Motor neuron (in vitro differentiated cells): ENCODE results near the gene STARD6. TPM values are rescaled to one million over a fixed set of nuclear protein-coding genes. Genes with fewer than 3 reads are reported as not detected.
"Not testable (repeated sequence)": the region's sequence is repeated elsewhere in the genome, so short reads cannot be mapped to it uniquely, and the experiment has no call there.

Experiments
- ATAC-seq, 8 experiments: fragments of 200-7000 bp; cut with Tn5 transposase; replicated peaks in 6 of 8; 2 replicates each; pipeline ENCODE4 v1.8.0; 2021; ENCODE audit warnings: mild to moderate bottlenecking in 8 of 8, moderate library complexity in 8 of 8
- H3K27ac ChIP-seq, 2 donors: fragments of 250-450 bp; sonication (Bioruptor Pico); 2 replicates each; pipeline ENCODE4 v1.9.0; 2021; ENCODE audit warnings: antibody characterized with exemption in 2 of 2, mild to moderate bottlenecking in 2 of 2, moderate library complexity in 1 of 2
- H3K4me1 ChIP-seq, 2 donors: fragments of 250-450 bp; sonication (Bioruptor Pico); replicated peaks in 1 of 2; 2 replicates each; pipeline ENCODE4 v1.6.1; 2021; ENCODE audit warnings: antibody characterized with exemption in 2 of 2, mild to moderate bottlenecking in 2 of 2, moderate library complexity in 1 of 2
- H3K4me3 ChIP-seq, 5 donors: fragments of 250-450 bp; sonication (Bioruptor Pico); 2 replicates each; pipeline ENCODE4 v1.9.0; 2021; ENCODE audit warnings: antibody characterized with exemption in 5 of 5, mild to moderate bottlenecking in 5 of 5, moderate library complexity in 4 of 5
- WGBS, 10 experiments: fragments of 450-650 bp; shearing (Covaris generic); methylation state at CpG; one replicate each; pipeline ENCODE4 v1.0.0; 2022; 5-methylcytosine and 5-hydroxymethylcytosine counted together
- in situ Hi-C, 9 experiments: fragments of 400-800 bp; cut with MboI; loops; one replicate each; pipeline ENCODE4 v1.15.0; 2021; ENCODE audit warnings: low sequenced_read_pairs in 9 of 9, low pct_unique_long_range_greater_than_20kb in 2 of 9; ENCODE audit not compliant: unreplicated experiment in 9 of 9
- total RNA-seq, 8 experiments: library from RNA; unstranded; fragments of 300-600 nt; gene quantifications; 2 replicates each; pipeline versions ENCODE4 v1.2.3 to v1.2.4, GENCODE V29; 2022

The STARD6 gene, protein sequence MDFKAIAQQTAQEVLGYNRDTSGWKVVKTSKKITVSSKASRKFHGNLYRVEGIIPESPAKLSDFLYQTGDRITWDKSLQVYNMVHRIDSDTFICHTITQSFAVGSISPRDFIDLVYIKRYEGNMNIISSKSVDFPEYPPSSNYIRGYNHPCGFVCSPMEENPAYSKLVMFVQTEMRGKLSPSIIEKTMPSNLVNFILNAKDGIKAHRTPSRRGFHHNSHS
- under 1 TPM in 5 of 8 experiments, not detected in 3; 0.05 to 0.82 (median 0.64) TPM for total RNA-seq

- in situ Hi-C loops = no loop called here
- WGBS, 10 experiments = 0 to 2% (median 0%) methylated on average over 1 to 11 of the region's 62 CpGs; no CpG with 5 or more reads in 3 of the 10 experiments
Measured at GRCh38 chr18:54357660-54358494, at the start of gene STARD6, which contains the start of gene C18orf54. Gene STARD6, minus strand, starts transcription at chr18:54357858. Its CDS starts 3,285 bp downstream, at chr18:54354573. Gene C18orf54, plus strand, starts transcription at chr18:54357906. Its CDS starts 2,667 bp downstream, at chr18:54360573.

DNA sequence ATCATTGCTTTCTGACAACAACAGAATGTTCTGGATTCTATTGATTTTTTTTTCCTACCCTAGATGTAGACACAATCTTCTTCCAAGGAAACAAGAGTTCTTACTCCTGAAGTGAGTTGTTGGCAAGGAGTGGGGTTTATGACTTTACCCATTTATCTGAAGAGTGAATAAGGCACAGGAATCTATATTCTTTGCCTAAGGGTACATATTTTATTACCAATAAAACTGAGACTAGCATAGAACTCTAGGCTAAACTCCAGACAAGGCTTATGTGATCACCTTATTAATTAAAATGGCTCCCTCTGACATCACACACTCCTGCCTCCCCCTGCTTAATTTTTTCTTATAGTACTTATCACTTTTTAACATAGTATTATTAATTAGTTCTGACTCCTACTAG is 47.6 kb upstream of the STARD6 start:
- Histone ChIP-seq H3K27ac (no peak overlapping the region), H3K4me3 (no peak overlapping the region), H3K4me1 (no peaks in the 10 kb centered on the region)
- no peak for ATAC-seq
- in situ Hi-C loops = loop anchor here in 1 of 9 experiments (25.0 kb wide), 1 partner anchor 582 kb away; no protein-coding TSS in a partner anchor

More at GRCh38 chr18:54357660-54358494, at the start of gene STARD6, which contains the start of gene C18orf54:
- peak within 1 kb of the TSS; percentile 53 to 70 (median 62) for H3K4me3 ChIP-seq
- ATAC-seq = peak; percentile 86 to 97 (median 95)
- peak within 1 kb of the TSS; percentile 41 to 82 for H3K27ac ChIP-seq
- peaks cover 5 to 12% of the 10 kb centered on the region in 2 donors for H3K4me1 ChIP-seq

DNA sequence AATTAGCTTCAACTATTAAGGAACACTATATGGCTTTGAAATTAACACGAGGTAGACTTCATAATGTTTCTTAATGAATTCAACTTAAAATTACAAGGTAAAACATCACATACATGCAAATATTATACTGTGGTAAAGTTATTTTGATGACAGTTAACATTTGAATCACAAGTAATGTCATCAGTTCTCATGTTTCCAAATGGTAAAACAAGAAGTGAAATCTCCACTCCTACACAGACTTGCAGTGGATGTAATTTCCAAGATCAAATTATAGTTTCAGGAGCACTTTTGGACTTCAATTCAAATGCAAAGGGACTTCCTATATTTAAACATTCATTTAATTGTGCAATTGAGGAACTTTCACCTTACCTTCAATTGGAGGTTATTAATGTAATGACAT is 39.1 kb upstream of the STARD6 start:
- in situ Hi-C loops = no loop called here
- ATAC-seq = no peak
- 0 to 100% (median 78%) methylated on average over 1 of the region's 1 CpG; no CpG with 5 or more reads in 1 of the 10 experiments for WGBS, 10 experiments
- Histone ChIP-seq H3K27ac (no peak overlapping the region), H3K4me1 (peaks cover 0 to 4% of the 10 kb centered on the region in 2 donors), H3K4me3 (no peak overlapping the region)

GRCh38 chr18:54393648-54394294 is 36.1 kb upstream of the STARD6 start:
- Histone ChIP-seq H3K4me1 (peaks cover 0 to 4% of the 10 kb centered on the region in 2 donors), H3K27ac (no peak overlapping the region), H3K4me3 (no peak overlapping the region)
- in situ Hi-C loops = no loop called here
- ATAC-seq = no peak
- WGBS, 10 experiments = 43 to 100% (median 63%) methylated on average over 1 of the region's 1 CpG; no CpG with 5 or more reads in 5 of the 10 experiments

GRCh38 chr18:54392543-54393023 is 34.9 kb upstream of the STARD6 start:
- peaks cover 0 to 4% of the 10 kb centered on the region in 2 donors for H3K4me1 ChIP-seq
- no peak overlapping the region for H3K27ac ChIP-seq
- no peak overlapping the region for H3K4me3 ChIP-seq
- 0 to 100% (median 17%) methylated on average over 1 to 3 of the region's 3 CpGs; no CpG with 5 or more reads in 1 of the 10 experiments for WGBS, 10 experiments
- in situ Hi-C loops = no loop called here
- peak; percentile 47 to 91 (median 78) for ATAC-seq

DNA sequence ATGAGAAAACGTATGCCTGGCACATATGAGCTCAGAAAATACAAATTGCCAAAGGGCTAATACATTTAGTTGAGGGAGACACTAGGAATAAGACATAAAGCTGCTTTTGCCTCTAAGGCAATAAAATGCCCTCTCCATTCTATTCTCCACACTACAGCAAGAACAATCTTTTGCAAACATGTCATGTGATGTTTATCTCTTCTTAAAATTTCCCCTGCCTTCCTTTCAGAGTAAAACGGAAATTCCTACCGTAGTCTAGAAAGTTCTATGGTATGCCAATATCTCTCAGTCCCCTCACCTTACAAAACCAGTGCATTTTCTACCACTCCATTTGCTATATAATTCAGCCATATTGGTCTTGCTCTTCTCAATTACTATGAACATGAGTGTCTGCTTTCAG is 33.2 kb upstream of the STARD6 start:
- ATAC-seq = no peak
- in situ Hi-C loops = no loop called here
- H3K27ac ChIP-seq = no peak overlapping the region
- peaks cover 0 to 4% of the 10 kb centered on the region in 2 donors for H3K4me1 ChIP-seq
- no peak overlapping the region for H3K4me3 ChIP-seq
- WGBS, 10 experiments = 71 to 95% (median 80%) methylated on average over 1 to 3 of the region's 3 CpGs

- no peak overlapping the region for H3K4me3 ChIP-seq
- H3K27ac ChIP-seq = no peak overlapping the region
- WGBS, 10 experiments = 0 to 100% (median 34%) methylated on average over 1 to 2 of the region's 2 CpGs; no CpG with 5 or more reads in 4 of the 10 experiments
Measured at GRCh38 chr18:54389143-54389505, 31.5 kb upstream of the STARD6 start.

GRCh38 chr18:54388203-54389142 is 30.8 kb upstream of the STARD6 start:
- Histone ChIP-seq H3K4me3 (no peak overlapping the region), H3K27ac (no peak overlapping the region), H3K4me1 (peaks cover 0 to 4% of the 10 kb centered on the region in 2 donors)
- peak in 7 of 8 experiments; percentile 31 to 92 (median 60) for ATAC-seq
- WGBS, 10 experiments = 0 to 100% (median 59%) methylated on average over 1 to 6 of the region's 6 CpGs
- in situ Hi-C loops = no loop called here

More at GRCh38 chr18:54389143-54389505, 31.5 kb upstream of the STARD6 start:
- H3K4me1 ChIP-seq = peaks cover 0 to 4% of the 10 kb centered on the region in 2 donors
- ATAC-seq = no peak
- in situ Hi-C loops = no loop called here

DNA sequence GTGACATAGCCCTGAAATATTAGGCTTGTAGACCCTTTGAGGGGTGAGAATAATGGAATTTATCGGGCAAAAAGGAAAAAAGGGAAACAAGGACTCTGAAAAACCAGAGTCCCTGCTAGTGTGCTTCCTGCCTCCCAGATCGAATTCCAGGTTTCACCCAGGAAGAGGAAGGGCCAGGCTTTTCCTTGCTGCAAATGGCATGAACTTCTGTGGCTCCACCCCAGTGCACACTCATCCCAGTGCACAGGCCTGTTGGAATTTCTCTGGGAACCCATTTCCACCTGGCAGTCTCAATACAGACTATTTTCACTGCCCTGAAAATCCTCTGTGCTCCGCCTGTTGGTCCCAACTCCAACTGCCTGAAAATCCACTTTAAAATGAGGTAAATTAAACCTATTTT is 30.0 kb upstream of the STARD6 start:
- no peak overlapping the region for H3K4me3 ChIP-seq
- 67 to 100% (median 93%) methylated on average over 1 to 3 of the region's 3 CpGs for WGBS, 10 experiments
- in situ Hi-C loops = no loop called here
- no peak overlapping the region for H3K27ac ChIP-seq
- no peak for ATAC-seq
- peaks cover 4% of the 10 kb centered on the region in 2 donors for H3K4me1 ChIP-seq

- H3K27ac ChIP-seq, H3K4me1 ChIP-seq, in situ Hi-C loops, ATAC-seq, H3K4me3 ChIP-seq: not testable (repeated sequence)
- WGBS, 10 experiments = 61 to 100% (median 98%) methylated on average over 1 to 16 of the region's 23 CpGs
Measured at GRCh38 chr18:54386800-54387495, 29.3 kb upstream of the STARD6 start.

GRCh38 chr18:54386043-54386442 is 28.4 kb upstream of the STARD6 start:
- in situ Hi-C loops = no loop called here
- no peak overlapping the region for H3K4me3 ChIP-seq
- WGBS, 10 experiments = 63 to 100% (median 84%) methylated on average over 1 to 4 of the region's 4 CpGs; no CpG with 5 or more reads in 2 of the 10 experiments
- no peak for ATAC-seq
- H3K4me1 ChIP-seq = peaks cover 0 to 6% of the 10 kb centered on the region in 2 donors
- no peak overlapping the region for H3K27ac ChIP-seq
